GM13977 (cell line): ENCODE measurements around the gene MST1.

Experiments
- DNase-seq: peaks from one replicate; pipeline ENCODE4 v3.0.0; 2012; ENCODE audit warnings: low spot score
- CTCF ChIP-seq: IDR thresholded peaks from 2 replicates; pipeline ENCODE4 v1.5.1; 2012; ENCODE audit warnings: mild to moderate bottlenecking, control low read depth; ENCODE audit not compliant: insufficient read depth; ENCODE audit errors: extremely low read depth, missing control alignments
- in situ Hi-C: fragments of 300-500 bp; cut with MboI; formaldehyde crosslinking; loops from one replicate; pipeline ENCODE4 v1.12.0; 2022; ENCODE audit warnings: low sequenced_read_pairs, low pct_unique_long_range_greater_than_20kb, mixed read lengths, inconsistent platforms; ENCODE audit not compliant: unreplicated experiment

Gene MST1

GRCh38 chr3:49675912-49676311 lies 13.4 kb downstream of the MST1 start:
- no peak for TF ChIP-seq CTCF
- no peak for DNase-seq
- in situ Hi-C loops, result loop anchor here (10.0 kb wide), 1 partner anchor 131 kb away; no protein-coding TSS in a partner anchor

GRCh38 chr3:49674497-49674983 lies 14.7 kb downstream of the MST1 start:
- no peak for DNase-seq
- in situ Hi-C loops, result loop anchor here (10.0 kb wide), 1 partner anchor 130 kb away; no protein-coding TSS in a partner anchor
- TF ChIP-seq CTCF, result no peak

- TF ChIP-seq CTCF, result no peak
- peak; percentile 99 for DNase-seq
- in situ Hi-C loops, result loop anchor here (10.0 kb wide), 1 partner anchor 129 kb away; no protein-coding TSS in a partner anchor
Measured at GRCh38 chr3:49673715-49674496, 15.4 kb downstream of the MST1 start, which contains the start of gene APEH. APEH (plus strand) TSS chr3:49674351; CDS start chr3:49674402, 51 bp downstream.

- in situ Hi-C loops, result loop anchor here (10.0 kb wide), 1 partner anchor 128 kb away; no protein-coding TSS in a partner anchor
- DNase-seq, result no peak
- TF ChIP-seq CTCF, result no peak
Measured at GRCh38 chr3:49673121-49673714, 16.1 kb downstream of the MST1 start.

- in situ Hi-C loops, result loop anchor here (10.0 kb wide), 1 partner anchor 127 kb away; no protein-coding TSS in a partner anchor
- peak; percentile 83 for TF ChIP-seq CTCF
- peak; percentile 87 for DNase-seq
Measured at GRCh38 chr3:49671291-49672288, 17.7 kb downstream of the MST1 start.

GRCh38 chr3:49670940-49671290 lies 18.4 kb downstream of the MST1 start:
- DNase-seq, result no peak

More at GRCh38 chr3:49670940-49671290, 18.4 kb downstream of the MST1 start:
- no peak for TF ChIP-seq CTCF
- in situ Hi-C loops, result loop anchor here (10.0 kb wide), 1 partner anchor 126 kb away; no protein-coding TSS in a partner anchor
